Kidney (tissue), 14 donors: ENCODE data around the gene CATSPERD. TPM values are rescaled to one million over a fixed set of nuclear protein-coding genes. Genes with fewer than 3 reads are reported as not detected.

ENCODE experiments used
- DNase-seq, 5 donors: peaks; one replicate each; pipeline ENCODE4 v3.0.0-alpha.2; 2013 to 2020
- FAIRE-seq: peaks from 2 replicates; lab custom pipeline; 2012; peaks lifted over from hg19 to GRCh38; lab: Jason Lieb, UNC
- H3K27ac ChIP-seq, 2 donors: one replicate each; pipeline ENCODE4 v1.7.0; 2013; ENCODE audit warnings: low read depth in 2 of 2, low read length in 2 of 2, inconsistent platforms in 1 of 2
- H3K27me3 ChIP-seq: one replicate; pipeline ENCODE4 v1.7.1; 2013; ENCODE audit warnings: low read length, inconsistent platforms; ENCODE audit not compliant: control insufficient read depth, insufficient read depth
- H3K36me3 ChIP-seq, 3 donors: one replicate each; pipeline versions ENCODE4 v1.7.0 to v1.7.1; 2013; ENCODE audit warnings: low read length in 3 of 3, control low read depth in 1 of 3, inconsistent platforms in 1 of 3; ENCODE audit not compliant: insufficient read depth in 3 of 3, control insufficient read depth in 2 of 3
- H3K4me1 ChIP-seq, 3 donors: one replicate each; pipeline versions ENCODE4 v1.7.0 to v1.7.1; 2013; ENCODE audit warnings: low read length in 3 of 3, inconsistent platforms in 1 of 3, low read depth in 1 of 3; ENCODE audit not compliant: control insufficient read depth in 2 of 3, insufficient read depth in 2 of 3
- H3K4me3 ChIP-seq, 3 donors: one replicate each; pipeline versions ENCODE4 v1.7.0 to v1.8.1; 2013; ENCODE audit warnings: low read length in 3 of 3, control low read depth in 1 of 3, inconsistent platforms in 1 of 3
- H3K9ac ChIP-seq, 3 donors: one replicate each; pipeline versions ENCODE4 v1.7.0 to v1.7.1; 2013; ENCODE audit warnings: low read length in 3 of 3, control low read depth in 1 of 3, inconsistent platforms in 1 of 3
- H3K9me3 ChIP-seq, 3 donors: one replicate each; pipeline versions ENCODE4 v1.7.0 to v1.7.1; 2013; ENCODE audit warnings: low read length in 3 of 3, control low read depth in 1 of 3, inconsistent platforms in 1 of 3; ENCODE audit not compliant: control insufficient read depth in 2 of 3, insufficient read depth in 1 of 3
- CTCF ChIP-seq: IDR thresholded peaks from 3 replicates; pipeline ENCODE4 v1.5.1; 2012; ENCODE audit warnings: mild to moderate bottlenecking, moderate library complexity, borderline replicate concordance; ENCODE audit not compliant: insufficient read depth; ENCODE audit errors: extremely low read depth
- intact Hi-C: fragments of 100-400 bp; cut with DNase I; formaldehyde crosslinking; loops from one replicate; pipeline ENCODE4 v1.11.1; 2022
- polyA plus RNA-seq: library from polyadenylated mRNA; stranded (reverse); fragments of 350-450 nt; fragmentation: Illumina TruSeq; extraction: RNeasy Lipid Tissue Mini Kit (QIAGEN cat#74804); gene quantifications from one replicate; pipeline ENCODE4 v1.2.3, GENCODE V29; 2014; ENCODE audit warnings: low read depth, low replicate concordance; ENCODE audit not compliant: insufficient read depth
- total RNA-seq: library from RNA; stranded (reverse); fragmentation: NEBNext Ultra II Directional; extraction: Animal tissue kit (Norgen Biotek cat#: 25700); gene quantifications from one replicate; pipeline ENCODE4 v1.2.1, GENCODE V29; 2021
- donor health status: control.
- donor health status: control.
- donor health status: control.
- donor health status: control.
- donor health status: control.
- donor health status: DM: yes; HTN: yes; CAD: no.
- donor health status: Normal renal cell carcinoma (clear cell type).

Gene CATSPERD
- total and polyA plus RNA-seq, 2 donors from 2014 or later, result not detected

- no peaks in the 10 kb centered on the region for H3K36me3 ChIP-seq
- H3K27me3 ChIP-seq, result no peaks in the 10 kb centered on the region
- intact Hi-C loops, result no loop called here
- H3K9ac ChIP-seq, result no peak overlapping the region
- H3K9me3 ChIP-seq, result no peaks in the 10 kb centered on the region
- no peak for TF ChIP-seq CTCF
- H3K4me1 ChIP-seq, result no peaks in the 10 kb centered on the region
- DNase-seq (no peak), FAIRE-seq (no peak)
- H3K27ac ChIP-seq, result no peak overlapping the region
- H3K4me3 ChIP-seq, result no peak overlapping the region
Observed at GRCh38 chr19:5749505-5749904, 29.1 kb downstream of the CATSPERD start.

- TF ChIP-seq CTCF, result no peak
- FAIRE-seq, result no peak
- intact Hi-C loops, result no loop called here
Observed at GRCh38 chr19:5751709-5752108, 31.3 kb downstream of the CATSPERD start.

GRCh38 chr19:5753743-5754142 is 33.3 kb downstream of the CATSPERD start:
- H3K9me3 ChIP-seq, result no peaks in the 10 kb centered on the region
- H3K4me3 ChIP-seq, result no peak overlapping the region
- no peak overlapping the region for H3K9ac ChIP-seq
- H3K27ac ChIP-seq, result no peak overlapping the region
- no peaks in the 10 kb centered on the region for H3K4me1 ChIP-seq
- no peak for DNase-seq
- H3K36me3 ChIP-seq, result no peaks in the 10 kb centered on the region
- TF ChIP-seq CTCF, result no peak
- intact Hi-C loops, result no loop called here
- no peak for FAIRE-seq
- no peaks in the 10 kb centered on the region for H3K27me3 ChIP-seq

More at GRCh38 chr19:5751709-5752108, 31.3 kb downstream of the CATSPERD start:
- H3K4me1 ChIP-seq, result no peaks in the 10 kb centered on the region
- no peaks in the 10 kb centered on the region for H3K36me3 ChIP-seq
- no peak overlapping the region for H3K9ac ChIP-seq
- H3K9me3 ChIP-seq, result no peaks in the 10 kb centered on the region
- H3K27me3 ChIP-seq, result no peaks in the 10 kb centered on the region
- H3K27ac ChIP-seq, result no peak overlapping the region
- H3K4me3 ChIP-seq, result no peak overlapping the region
- DNase-seq, result no peak

- FAIRE-seq (no peak), DNase-seq (no peak)
- no peaks in the 10 kb centered on the region for H3K27me3 ChIP-seq
- no peaks in the 10 kb centered on the region for H3K4me1 ChIP-seq
- no peaks in the 10 kb centered on the region for H3K36me3 ChIP-seq
- H3K27ac ChIP-seq, result no peak overlapping the region
- H3K9me3 ChIP-seq, result no peaks in the 10 kb centered on the region
- intact Hi-C loops, result no loop called here
- H3K4me3 ChIP-seq, result no peak overlapping the region
- no peak overlapping the region for H3K9ac ChIP-seq
- TF ChIP-seq CTCF, result no peak
Observed at GRCh38 chr19:5762608-5763217, 42.3 kb downstream of the CATSPERD start.
